Thyroid gland (tissue), 4 donors: ENCODE measurements around the gene PRKCH. TPM values are rescaled to one million over a fixed set of nuclear protein-coding genes. Genes with fewer than 3 reads are reported as not detected.

Experiments
- DNase-seq, 2 donors: peaks; one replicate each; pipeline ENCODE4 v3.0.0-alpha.2; 2019
- H3K27ac ChIP-seq, 3 donors: fragments of 200-600 bp; sonication (generic); 1 replicate in 2 of 3; 2 replicates in 1 of 3; pipeline ENCODE4 v1.5.1; 2016 to 2019; ENCODE audit warnings: mild to moderate bottlenecking in 1 of 3, moderate library complexity in 1 of 3
- H3K27me3 ChIP-seq: fragments of 200-600 bp; sonication (generic); one replicate; pipeline ENCODE4 v1.5.1; 2019
- H3K36me3 ChIP-seq, 2 donors: fragments of 200-600 bp; sonication (generic); one replicate each; pipeline ENCODE4 v1.5.1; 2016 to 2019
- H3K4me1 ChIP-seq, 2 donors: fragments of 200-600 bp; sonication (generic); one replicate each; pipeline ENCODE4 v1.5.1; 2017 to 2019
- H3K4me3 ChIP-seq, 3 donors: fragments of 200-600 bp; sonication (generic); replicated peaks in 1 of 3; 1 replicate in 2 of 3; 2 replicates in 1 of 3; pipeline ENCODE4 v1.5.1; 2016; ENCODE audit warnings: mild to moderate bottlenecking in 1 of 3
- H3K9me3 ChIP-seq: fragments of 200-600 bp; sonication (generic); one replicate; pipeline ENCODE4 v1.5.1; 2017
- CTCF ChIP-seq, 6 experiments: fragments of 200-600 bp in 3 of 6; fragments of 450-650 bp in 3 of 6; sonication (generic) in 3 of 6; IDR thresholded peaks; one replicate each; pipeline ENCODE4 v1.5.1; 2016 to 2019; ENCODE audit warnings: antibody characterized with exemption in 6 of 6, mild to moderate bottlenecking in 2 of 6, inconsistent platforms in 1 of 6, moderate library complexity in 1 of 6
- POLR2A ChIP-seq, 2 donors: fragments of 450-650 bp; IDR thresholded peaks; one replicate each; pipeline ENCODE4 v1.6.1; 2017; ENCODE audit warnings: antibody characterized with exemption in 2 of 2, mild to moderate bottlenecking in 2 of 2, moderate library complexity in 1 of 2
- WGBS, 2 donors: methylation state at CpG; one replicate each; pipeline ENCODE4 v1.1.5; 2017; 5-methylcytosine and 5-hydroxymethylcytosine counted together
- intact Hi-C: fragments of 100-400 bp; cut with DNase I; formaldehyde crosslinking; loops from one replicate; pipeline ENCODE4 v1.15.1; 2023
- total RNA-seq, 4 donors: library from RNA; depleted of rRNA; stranded (reverse); fragments of >200 nt; gene quantifications; one replicate each; pipeline ENCODE4 v1.2.3, GENCODE V29; 2016

PRKCH gene
- total RNA-seq, 4 donors from 2014 or later, result 34.0 to 68.7 (median 49.8) TPM

DNA sequence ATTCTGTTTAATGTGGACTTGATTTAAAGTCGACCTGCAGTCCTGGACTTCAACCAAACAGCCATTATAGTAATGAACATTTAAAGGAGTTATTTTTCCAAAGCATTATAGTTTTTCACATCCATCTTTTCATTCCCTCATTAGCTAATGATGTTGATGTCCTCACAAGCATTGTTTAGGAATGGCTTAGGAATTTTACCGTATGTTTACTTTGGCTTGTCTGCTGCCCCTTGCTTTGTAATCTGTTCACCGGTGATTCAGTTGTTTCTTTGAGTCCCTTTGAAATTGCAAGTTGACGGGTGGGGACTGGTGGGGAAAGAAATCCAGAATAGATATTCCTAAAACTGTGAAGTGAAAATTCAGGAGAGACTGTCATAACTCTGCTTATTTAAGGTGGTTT is 25.4 kb downstream of the PRKCH start:
- TF ChIP-seq CTCF (IDR thresholded peaks at IDR 0.05) (no peak), POLR2A (IDR thresholded peaks at IDR 0.05) (no peak)
- Histone ChIP-seq H3K9me3 (no peaks in the 10 kb centered on the region), H3K4me1 (peaks cover 0 to 16% of the 10 kb centered on the region in 2 donors), H3K27me3 (no peaks in the 10 kb centered on the region), H3K36me3 (no peaks in the 10 kb centered on the region), H3K27ac (no peak overlapping the region), H3K4me3 (no peak overlapping the region)
- 79 to 81% methylated on average over 4 of the region's 4 CpGs for WGBS, 2 donors
- DNase-seq, result no peak
- intact Hi-C loops, result no loop called here

- WGBS, 2 donors, result 54 to 57% methylated on average over 8 of the region's 8 CpGs
- Histone ChIP-seq H3K27me3 (no peaks in the 10 kb centered on the region), H3K9me3 (no peaks in the 10 kb centered on the region), H3K4me1 (peaks cover 0 to 16% of the 10 kb centered on the region in 2 donors), H3K36me3 (no peaks in the 10 kb centered on the region), H3K4me3 (no peak overlapping the region), H3K27ac (peak overlapping the region in 2 of 3 donors; percentile 13 to 32)
- intact Hi-C loops, result no loop called here
- TF ChIP-seq POLR2A (IDR thresholded peaks at IDR 0.05), result no peak
- no peak for TF ChIP-seq CTCF (IDR thresholded peaks at IDR 0.05)
- DNase-seq, result no peak
These were observed 26.6 kb downstream of the PRKCH start for GRCh38 chr14:61347826-61348443.

DNA sequence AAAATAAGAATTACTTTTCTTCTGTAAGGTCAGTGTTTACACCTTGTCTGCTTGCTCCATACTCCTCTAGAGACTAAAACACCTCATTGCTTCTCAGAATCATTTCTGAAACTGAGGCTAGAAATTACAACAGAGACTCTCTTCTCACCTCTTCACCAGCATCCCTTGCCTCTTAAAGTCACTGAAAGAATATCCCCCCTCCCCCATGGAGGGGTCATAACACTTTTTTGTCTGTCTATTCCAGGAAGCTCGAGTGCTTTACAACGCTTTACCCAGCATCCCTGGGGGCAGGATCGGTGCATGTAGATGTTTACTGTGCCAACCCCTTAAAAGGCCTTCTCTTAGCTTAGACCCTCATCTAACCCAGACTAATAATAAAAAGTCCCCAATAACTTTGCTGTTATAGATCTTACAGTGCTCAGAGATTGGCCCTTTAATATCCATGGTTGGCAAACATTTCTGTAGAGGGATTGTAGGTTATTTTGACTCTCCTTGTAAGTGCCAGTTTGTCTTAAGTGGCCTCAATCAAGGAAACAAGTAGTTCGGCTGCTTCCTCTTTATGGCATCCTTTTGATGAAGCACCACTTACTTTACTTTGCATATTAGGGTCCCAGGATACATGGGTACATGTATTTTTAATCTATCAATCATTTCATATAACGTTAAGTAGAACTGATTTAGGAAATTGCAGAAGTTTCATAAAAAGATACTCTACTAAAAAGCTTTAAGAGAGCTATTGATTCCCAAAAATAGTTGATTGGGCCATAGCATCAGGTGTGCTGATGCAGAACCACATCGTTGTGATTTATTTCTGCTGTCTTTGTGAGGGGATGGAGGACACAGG is 29.3 kb downstream of the PRKCH start:
- Histone ChIP-seq H3K36me3 (no peaks in the 10 kb centered on the region), H3K9me3 (no peaks in the 10 kb centered on the region), H3K4me1 (peaks cover 1 to 2% of the 10 kb centered on the region in 2 donors), H3K4me3 (no peak overlapping the region), H3K27me3 (no peaks in the 10 kb centered on the region), H3K27ac (no peak overlapping the region)
- 49 to 66% methylated on average over 6 of the region's 6 CpGs for WGBS, 2 donors
- no peak for TF ChIP-seq CTCF (IDR thresholded peaks at IDR 0.05)
- TF ChIP-seq POLR2A (IDR thresholded peaks at IDR 0.05), result no peak
- intact Hi-C loops, result no loop called here
- DNase-seq, result no peak

GRCh38 chr14:61351477-61351876 is 30.1 kb downstream of the PRKCH start:
- TF ChIP-seq POLR2A (IDR thresholded peaks at IDR 0.05), result no peak
- TF ChIP-seq CTCF (IDR thresholded peaks at IDR 0.05), result no peak

GRCh38 chr14:61355892-61356325 is 34.5 kb downstream of the PRKCH start:
- intact Hi-C loops, result no loop called here
- Histone ChIP-seq H3K9me3 (no peaks in the 10 kb centered on the region), H3K4me1 (peaks cover 9 to 14% of the 10 kb centered on the region in 2 donors), H3K27ac (peak overlapping the region; percentile 15 to 48 (median 46)), H3K27me3 (no peaks in the 10 kb centered on the region), H3K4me3 (no peak overlapping the region), H3K36me3 (no peaks in the 10 kb centered on the region)
- TF ChIP-seq CTCF (IDR thresholded peaks at IDR 0.05) (no peak), POLR2A (IDR thresholded peaks at IDR 0.05) (no peak)
- peak; percentile 68 to 76 for DNase-seq
- WGBS, 2 donors, result 20 to 22% methylated on average over 6 of the region's 6 CpGs

More at GRCh38 chr14:61351477-61351876, 30.1 kb downstream of the PRKCH start:
- Histone ChIP-seq H3K4me1 (peaks cover 9% of the 10 kb centered on the region in 2 donors), H3K27ac (no peak overlapping the region), H3K4me3 (no peak overlapping the region), H3K36me3 (no peaks in the 10 kb centered on the region), H3K9me3 (no peaks in the 10 kb centered on the region), H3K27me3 (no peaks in the 10 kb centered on the region)
- no peak for DNase-seq
- WGBS, 2 donors, result 97% methylated on average over 6 of the region's 6 CpGs
- intact Hi-C loops, result no loop called here
